Measurements from ENCODE around the gene ELMO2.
A peak's percentile ranks its signal among the peaks of the same experiment; 100 is the strongest.

ELMO2 gene

GRCh38 chr20:46406200-46406985 is at the start of gene ELMO2:
TSS of gene ELMO2 (minus strand) at chr20:46406615. CDS start at chr20:46394482, 12,133 bp downstream.
- DNase-seq = peak; percentile 93

- no peak for DNase-seq
Measured at GRCh38 chr20:46455729-46456128, 49.3 kb upstream of the ELMO2 start.

- no peak for DNase-seq
Measured at GRCh38 chr20:46446851-46447250, 40.4 kb upstream of the ELMO2 start.

GRCh38 chr20:46439837-46440236 is 33.4 kb upstream of the ELMO2 start:
- DNase-seq = no peak

GRCh38 chr20:46438156-46438750 is 31.8 kb upstream of the ELMO2 start:
- no peak for DNase-seq

GRCh38 chr20:46435146-46435545 is 28.7 kb upstream of the ELMO2 start:
- no peak for DNase-seq

GRCh38 chr20:46434597-46434996 is 28.2 kb upstream of the ELMO2 start:
- DNase-seq = no peak

- DNase-seq = no peak
Measured at GRCh38 chr20:46433051-46433450, 26.6 kb upstream of the ELMO2 start.

- DNase-seq = no peak
Measured at GRCh38 chr20:46430921-46431712, 24.7 kb upstream of the ELMO2 start.

GRCh38 chr20:46427384-46427783 is 21.0 kb upstream of the ELMO2 start:
- no peak for DNase-seq

GRCh38 chr20:46423882-46424482 is 17.6 kb upstream of the ELMO2 start:
- no peak for DNase-seq

GRCh38 chr20:46423342-46423741 is 16.9 kb upstream of the ELMO2 start:
- DNase-seq = no peak

- no peak for DNase-seq
Measured at GRCh38 chr20:46420878-46421277, 14.5 kb upstream of the ELMO2 start.

GRCh38 chr20:46419882-46420281 is 13.5 kb upstream of the ELMO2 start:
- no peak for DNase-seq

- DNase-seq = no peak
Measured at GRCh38 chr20:46416839-46417238, 10.4 kb upstream of the ELMO2 start.

GRCh38 chr20:46416421-46416820 is 10.0 kb upstream of the ELMO2 start:
- DNase-seq = no peak

GRCh38 chr20:46415773-46416172 is 9.4 kb upstream of the ELMO2 start:
- DNase-seq = no peak

- DNase-seq = no peak
Measured at GRCh38 chr20:46414608-46415007, 8.2 kb upstream of the ELMO2 start.

GRCh38 chr20:46411637-46412036 is 5.2 kb upstream of the ELMO2 start:
- DNase-seq = no peak

GRCh38 chr20:46408281-46408731 is 1.9 kb upstream of the ELMO2 start:
- no peak for DNase-seq

GRCh38 chr20:46407671-46407996 is 1.2 kb upstream of the ELMO2 start:
- DNase-seq = no peak

- peak; percentile 79 for DNase-seq
Measured at GRCh38 chr20:46406986-46407670, 713 bp upstream of the ELMO2 start.

GRCh38 chr20:46402331-46402811 is 4.0 kb downstream of the ELMO2 start:
- DNase-seq = no peak
